Measurements from ENCODE around the gene DCTN1. TPM values are rescaled to one million over a fixed set of nuclear protein-coding genes. Genes with fewer than 3 reads are reported as not detected.

Gene DCTN1
- total RNA-seq, 2 donors from 2014 or later, result 84.0 to 108 TPM

GRCh38 chr2:74417763-74418162 lies 37.7 kb upstream of the DCTN1 start:
- Mint-ChIP-seq H3K4me1 (peaks cover 18% of the 10 kb centered on the region), H3K27ac (no peak overlapping the region), H3K27me3 (no peaks in the 10 kb centered on the region), H3K4me3 (no peak overlapping the region), H3K36me3 (ENCODE audit: low read depth) (peaks cover 12% of the 10 kb centered on the region), H3K9me3 (no peaks in the 10 kb centered on the region)
- no peak for ATAC-seq (replicated peaks)

DNA sequence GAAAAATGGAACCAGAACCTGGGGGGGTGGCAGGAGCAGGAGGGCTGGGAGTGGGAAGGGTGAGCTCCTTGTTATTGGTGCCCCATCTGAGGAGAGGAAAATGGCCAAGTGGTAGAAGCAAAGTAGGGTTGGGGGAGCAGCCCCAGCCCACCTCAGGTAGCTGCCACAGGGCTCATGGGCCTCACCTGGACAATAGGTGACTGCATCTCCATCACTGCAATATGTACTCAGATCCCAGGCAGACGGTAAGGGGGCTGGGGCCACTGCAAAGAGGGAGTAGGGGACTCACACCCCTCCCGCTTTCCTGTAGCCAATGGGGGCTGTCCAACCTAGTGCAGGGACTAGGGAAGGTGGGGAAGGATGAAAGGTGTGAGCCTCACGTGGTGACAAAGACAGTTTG lies 37.1 kb upstream of the DCTN1 start:
- H3K27me3 Mint-ChIP-seq, result no peaks in the 10 kb centered on the region
- no peaks in the 10 kb centered on the region for H3K9me3 Mint-ChIP-seq
- no peak overlapping the region for H3K27ac Mint-ChIP-seq
- no peak overlapping the region for H3K4me3 Mint-ChIP-seq
- no peak for ATAC-seq (replicated peaks)
- peaks cover 16% of the 10 kb centered on the region for H3K4me1 Mint-ChIP-seq
- H3K36me3 Mint-ChIP-seq (ENCODE audit: low read depth), result peaks cover 7% of the 10 kb centered on the region

GRCh38 chr2:74416778-74417177 lies 36.7 kb upstream of the DCTN1 start:
- Mint-ChIP-seq H3K4me1 (peaks cover 16% of the 10 kb centered on the region), H3K36me3 (ENCODE audit: low read depth) (peaks cover 3% of the 10 kb centered on the region), H3K4me3 (no peak overlapping the region), H3K27ac (no peak overlapping the region), H3K27me3 (no peaks in the 10 kb centered on the region), H3K9me3 (no peaks in the 10 kb centered on the region)
- ATAC-seq (replicated peaks), result no peak

DNA sequence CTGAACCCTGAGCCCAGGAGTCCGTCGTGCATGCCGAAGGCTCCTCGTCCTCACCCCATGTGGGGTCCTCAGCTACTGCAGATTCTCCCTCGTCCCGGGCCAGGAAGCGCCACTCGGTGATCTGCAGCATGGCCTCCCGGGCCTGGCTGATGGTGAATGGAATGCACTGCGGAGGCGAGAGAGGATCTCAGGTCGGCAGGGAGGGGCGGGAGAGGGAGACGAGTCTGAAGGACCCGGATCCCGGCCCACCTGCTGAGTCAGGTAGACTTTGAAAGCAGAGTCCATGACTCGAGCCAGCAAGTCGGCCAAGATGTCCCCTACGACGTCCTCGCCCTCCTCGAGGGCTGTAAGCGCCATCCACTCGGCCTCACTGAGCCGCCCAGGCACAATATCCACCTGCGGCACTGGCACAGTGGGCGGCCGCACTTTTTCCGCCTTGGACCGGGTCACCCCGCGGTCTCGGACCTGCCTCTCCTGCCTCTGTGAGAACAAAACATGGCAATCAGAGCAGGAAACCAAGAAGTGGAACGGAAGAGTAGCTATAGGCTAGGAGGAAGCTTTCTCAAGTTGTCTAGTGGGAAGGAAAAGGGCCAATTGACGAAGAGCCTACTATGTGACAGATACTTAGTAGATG lies 35.8 kb upstream of the DCTN1 start:
- H3K27me3 Mint-ChIP-seq, result peaks cover 2% of the 10 kb centered on the region

DNA sequence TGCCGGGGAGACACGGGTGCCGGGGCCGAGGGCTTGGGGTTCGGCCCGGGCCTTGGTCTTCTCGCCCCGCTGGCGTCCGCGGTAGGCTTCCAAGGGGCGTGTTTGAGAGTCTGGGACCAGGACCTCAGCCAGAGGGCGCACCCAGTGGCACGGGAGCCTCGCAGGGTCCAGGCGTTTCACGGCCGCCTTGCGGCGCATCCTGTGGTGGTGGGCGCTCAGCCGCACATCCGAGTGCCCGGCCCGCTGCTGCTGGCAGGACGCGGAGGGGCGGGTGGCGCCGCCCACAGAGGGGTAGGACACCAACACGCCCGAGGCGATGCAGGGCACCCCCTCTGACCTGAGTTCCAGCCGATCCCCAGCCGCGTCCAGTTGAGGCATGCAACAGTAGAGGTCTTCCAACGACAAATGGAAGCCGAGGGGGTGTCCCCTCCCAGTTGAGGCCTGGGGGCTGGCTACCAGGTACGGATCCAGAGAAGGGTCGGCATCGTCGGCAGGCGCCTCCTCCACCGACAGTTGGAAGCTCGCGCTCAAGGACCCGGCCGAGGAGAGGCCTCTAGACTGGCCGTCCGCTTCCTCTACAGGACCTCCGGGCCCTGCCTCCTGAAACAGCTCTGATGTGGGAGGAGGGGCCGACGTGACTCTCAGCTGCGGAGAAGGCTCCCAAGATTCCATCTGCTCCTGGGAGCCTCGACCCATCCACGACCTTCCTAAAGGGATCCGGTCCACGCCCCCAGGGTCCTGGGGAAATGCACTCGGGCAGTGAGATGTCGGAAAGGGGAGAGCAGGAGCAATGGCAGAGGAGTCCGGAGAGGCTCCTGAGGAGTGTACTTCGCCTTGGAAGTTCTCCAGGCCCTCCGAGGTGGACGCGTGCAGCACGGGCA lies 35.0 kb upstream of the DCTN1 start:
- Mint-ChIP-seq H3K4me3 (peak overlapping the region; percentile 56), H3K27me3 (peaks cover 3% of the 10 kb centered on the region), H3K27ac (no peak overlapping the region), H3K4me1 (peaks cover 5% of the 10 kb centered on the region), H3K36me3 (ENCODE audit: low read depth) (no peaks in the 10 kb centered on the region), H3K9me3 (no peaks in the 10 kb centered on the region)
- ATAC-seq (replicated peaks), result peak; percentile 60

More for the DNA sequence above, 35.8 kb upstream of the DCTN1 start:
- H3K36me3 Mint-ChIP-seq (ENCODE audit: low read depth), result no peaks in the 10 kb centered on the region
- H3K4me1 Mint-ChIP-seq, result peaks cover 11% of the 10 kb centered on the region
- peak; percentile 9 for ATAC-seq (replicated peaks)
- peak overlapping the region; percentile 56 for H3K4me3 Mint-ChIP-seq
- no peak overlapping the region for H3K27ac Mint-ChIP-seq
- no peaks in the 10 kb centered on the region for H3K9me3 Mint-ChIP-seq

- H3K4me1 Mint-ChIP-seq, result peaks cover 4% of the 10 kb centered on the region
- ATAC-seq (replicated peaks), result no peak
Measured at GRCh38 chr2:74414441-74414840, 34.3 kb upstream of the DCTN1 start.

DNA sequence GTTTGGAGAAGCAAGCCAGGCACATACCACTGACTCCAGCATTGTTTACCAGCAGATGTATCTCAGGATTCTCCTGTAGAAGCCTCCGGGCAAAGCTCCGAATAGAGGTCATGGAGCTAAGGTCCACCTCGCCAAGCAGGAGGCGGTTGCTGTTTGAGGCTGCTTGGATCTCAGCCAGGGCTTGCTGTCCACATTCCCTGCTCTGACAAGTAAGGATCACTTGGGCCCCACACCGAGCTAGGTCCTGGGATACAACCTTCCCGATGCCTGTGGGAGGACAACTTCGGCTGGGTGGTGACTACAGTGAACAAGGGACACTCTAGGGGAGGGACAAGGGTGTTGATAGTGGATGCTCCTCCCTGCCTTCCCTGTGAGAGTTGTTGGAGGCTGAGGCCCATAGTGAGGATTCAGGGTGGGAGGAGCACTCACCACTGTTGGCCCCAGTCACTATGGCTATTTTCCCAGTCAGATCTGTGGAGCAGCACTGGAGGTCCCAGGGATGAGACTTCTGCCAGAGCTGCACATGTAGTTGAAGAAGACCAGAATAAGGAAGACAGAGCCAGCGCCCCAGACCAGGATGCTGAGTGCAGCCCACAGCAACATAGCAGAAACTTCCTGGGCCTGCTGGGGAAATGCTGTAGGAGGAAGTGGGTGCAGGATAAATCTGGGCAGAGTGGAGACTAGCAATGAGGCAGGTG lies 33.0 kb upstream of the DCTN1 start:
- ATAC-seq (replicated peaks), result no peak
- Mint-ChIP-seq H3K9me3 (no peaks in the 10 kb centered on the region), H3K4me3 (no peak overlapping the region), H3K36me3 (ENCODE audit: low read depth) (no peaks in the 10 kb centered on the region), H3K4me1 (peaks cover 4% of the 10 kb centered on the region), H3K27ac (peak overlapping the region; percentile 2), H3K27me3 (peaks cover 14% of the 10 kb centered on the region)

More at GRCh38 chr2:74414441-74414840, 34.3 kb upstream of the DCTN1 start:
- Mint-ChIP-seq H3K9me3 (no peaks in the 10 kb centered on the region), H3K27me3 (peaks cover 5% of the 10 kb centered on the region), H3K4me3 (no peak overlapping the region), H3K36me3 (ENCODE audit: low read depth) (no peaks in the 10 kb centered on the region), H3K27ac (no peak overlapping the region)

DNA sequence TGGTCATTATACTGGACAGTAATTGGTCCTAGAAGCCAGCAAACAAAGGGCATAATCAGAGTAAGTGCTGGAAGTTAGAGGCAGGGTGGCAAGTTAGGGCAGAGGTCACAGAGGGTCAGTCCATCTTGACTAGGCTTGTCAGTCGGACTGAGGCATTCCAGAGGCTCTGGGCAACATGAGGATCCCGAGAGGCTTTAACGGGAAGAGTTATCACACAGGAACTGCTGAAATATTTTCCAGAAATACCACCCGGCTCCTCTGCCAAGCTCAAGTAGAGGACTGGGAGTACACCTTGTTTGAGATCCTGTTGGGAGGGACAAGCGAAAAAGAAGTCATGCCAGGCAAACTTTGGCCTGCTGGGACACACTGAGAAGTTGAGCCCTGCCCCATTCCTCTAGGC lies 27.6 kb upstream of the DCTN1 start:
- no peak for ATAC-seq (replicated peaks)
- Mint-ChIP-seq H3K27me3 (peaks cover 17% of the 10 kb centered on the region), H3K9me3 (no peaks in the 10 kb centered on the region), H3K27ac (no peak overlapping the region), H3K4me3 (no peak overlapping the region), H3K36me3 (ENCODE audit: low read depth) (no peaks in the 10 kb centered on the region), H3K4me1 (no peaks in the 10 kb centered on the region)

GRCh38 chr2:74406035-74406434 lies 25.9 kb upstream of the DCTN1 start:
- Mint-ChIP-seq H3K4me3 (no peak overlapping the region), H3K4me1 (no peaks in the 10 kb centered on the region), H3K9me3 (no peaks in the 10 kb centered on the region), H3K27me3 (peaks cover 17% of the 10 kb centered on the region), H3K36me3 (ENCODE audit: low read depth) (no peaks in the 10 kb centered on the region), H3K27ac (no peak overlapping the region)
- ATAC-seq (replicated peaks), result peak; percentile 57

GRCh38 chr2:74401891-74402290 lies 21.8 kb upstream of the DCTN1 start:
- no peak for ATAC-seq (replicated peaks)
- Mint-ChIP-seq H3K27me3 (peaks cover 3% of the 10 kb centered on the region), H3K4me1 (no peaks in the 10 kb centered on the region), H3K9me3 (no peaks in the 10 kb centered on the region), H3K27ac (no peak overlapping the region), H3K36me3 (ENCODE audit: low read depth) (no peaks in the 10 kb centered on the region), H3K4me3 (no peak overlapping the region)

DNA sequence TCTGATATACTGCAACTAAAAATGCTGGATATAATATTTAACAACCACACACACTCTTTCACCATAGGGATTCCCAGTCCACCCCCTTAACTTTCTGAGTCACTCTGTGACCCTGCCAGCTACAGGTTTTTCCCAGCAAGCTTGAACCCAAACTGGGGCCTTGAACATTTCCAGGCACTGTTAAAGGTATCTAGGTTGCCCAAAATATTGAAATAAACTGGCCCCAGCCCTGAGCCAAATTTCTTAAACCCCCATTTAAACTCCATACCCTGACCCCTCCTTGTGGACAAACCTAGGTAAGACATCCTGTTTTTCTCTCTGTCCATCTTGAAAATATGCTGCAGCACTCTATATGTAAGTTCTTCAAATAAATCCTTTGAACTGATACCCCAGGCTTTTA lies 19.7 kb upstream of the DCTN1 start:
- peak; percentile 49 for ATAC-seq (replicated peaks)
- no peaks in the 10 kb centered on the region for H3K36me3 Mint-ChIP-seq (ENCODE audit: low read depth)
- H3K27me3 Mint-ChIP-seq, result peaks cover 7% of the 10 kb centered on the region
- no peak overlapping the region for H3K4me3 Mint-ChIP-seq
- no peak overlapping the region for H3K27ac Mint-ChIP-seq
- H3K9me3 Mint-ChIP-seq, result no peaks in the 10 kb centered on the region
- no peaks in the 10 kb centered on the region for H3K4me1 Mint-ChIP-seq

GRCh38 chr2:74396149-74396548 lies 16.0 kb upstream of the DCTN1 start:
- peaks cover 7% of the 10 kb centered on the region for H3K27me3 Mint-ChIP-seq
- H3K36me3 Mint-ChIP-seq (ENCODE audit: low read depth), result no peaks in the 10 kb centered on the region
- ATAC-seq (replicated peaks), result no peak
- H3K9me3 Mint-ChIP-seq, result no peaks in the 10 kb centered on the region
- no peak overlapping the region for H3K4me3 Mint-ChIP-seq
- H3K27ac Mint-ChIP-seq, result no peak overlapping the region
- H3K4me1 Mint-ChIP-seq, result no peaks in the 10 kb centered on the region

- H3K4me1 Mint-ChIP-seq, result no peaks in the 10 kb centered on the region
- no peak overlapping the region for H3K27ac Mint-ChIP-seq
- H3K9me3 Mint-ChIP-seq, result no peaks in the 10 kb centered on the region
- ATAC-seq (replicated peaks), result no peak
- H3K4me3 Mint-ChIP-seq, result no peak overlapping the region
- peaks cover 4% of the 10 kb centered on the region for H3K27me3 Mint-ChIP-seq
- H3K36me3 Mint-ChIP-seq (ENCODE audit: low read depth), result no peaks in the 10 kb centered on the region
Measured at GRCh38 chr2:74393525-74393924, 13.4 kb upstream of the DCTN1 start.

DNA sequence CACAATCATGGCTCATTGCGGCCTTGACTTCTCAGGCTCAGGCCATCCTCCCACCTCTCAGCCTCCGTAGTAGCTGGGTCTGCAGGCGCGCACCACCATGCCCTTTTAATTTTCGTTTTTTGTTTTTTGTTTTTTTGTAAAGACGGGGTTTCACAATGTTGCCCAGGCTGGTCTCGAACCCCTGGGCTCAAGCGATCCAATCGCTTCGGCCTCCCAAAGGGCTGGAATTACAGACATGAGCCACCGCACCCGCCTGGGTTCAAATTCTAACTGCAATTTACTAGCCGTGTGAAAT lies 12.3 kb upstream of the DCTN1 start:
- Mint-ChIP-seq H3K4me1 (no peaks in the 10 kb centered on the region), H3K27me3 (peaks cover 4% of the 10 kb centered on the region), H3K27ac (peak overlapping the region; percentile 97), H3K36me3 (ENCODE audit: low read depth) (no peaks in the 10 kb centered on the region), H3K4me3 (no peak overlapping the region), H3K9me3 (no peaks in the 10 kb centered on the region)
- no peak for ATAC-seq (replicated peaks)
